GM19452 (cell line): ENCODE data around the gene USP19.
A peak's percentile ranks its signal among the peaks of the same experiment; 100 is the strongest.

ENCODE experiments used
- ATAC-seq: cut with Tn5 transposase; IDR thresholded peaks from one replicate; pipeline ENCODE4 v1.9.1; 2021; ENCODE audit not compliant: unreplicated experiment

Gene USP19

DNA sequence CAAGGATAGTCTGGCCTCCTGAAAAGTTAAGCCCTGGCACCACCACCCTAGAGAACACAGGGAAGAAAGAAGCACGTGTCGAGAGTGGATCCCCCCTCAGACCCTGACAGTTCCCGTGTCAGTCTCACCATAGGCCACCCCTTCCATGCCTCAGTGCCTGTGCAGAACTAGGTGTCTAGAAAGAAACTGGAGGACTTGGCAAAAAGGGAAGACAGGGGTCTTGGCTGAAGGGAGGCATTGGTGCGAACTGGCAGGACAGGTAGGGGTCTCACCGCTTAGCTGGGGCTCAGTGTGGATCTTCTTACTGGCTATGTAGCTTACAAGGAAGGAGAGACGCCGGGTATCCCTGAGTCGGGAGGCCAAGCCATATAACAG, 16.6 kb downstream of the USP19 start:
- ATAC-seq = no peak

DNA sequence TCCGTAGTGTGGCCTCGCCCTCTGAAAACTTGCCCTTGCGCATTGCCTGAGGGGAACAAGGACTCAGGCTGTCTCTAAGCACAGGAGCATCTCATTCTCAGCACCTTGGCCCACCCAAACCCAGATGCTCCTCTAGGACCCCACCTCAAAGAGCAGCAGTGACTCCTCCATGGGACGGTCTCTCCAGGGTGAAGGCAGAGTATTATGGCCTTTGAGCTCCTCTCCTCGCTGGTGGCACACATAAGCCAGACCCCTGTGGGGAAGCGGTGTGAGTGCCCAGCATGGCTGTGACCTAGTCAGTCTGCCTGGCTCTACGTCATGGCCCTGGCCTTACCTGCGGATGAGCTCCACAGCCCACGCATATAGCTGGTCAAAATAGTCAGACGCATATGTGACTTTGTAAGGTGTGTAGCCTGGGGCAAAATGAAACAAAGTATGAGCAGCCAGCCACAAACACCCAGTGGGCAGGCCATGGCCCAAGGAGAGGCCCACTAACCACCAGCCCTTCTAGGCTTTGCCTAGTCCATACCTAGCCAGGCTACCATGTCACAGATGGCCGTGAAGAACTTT, 20.5 kb downstream of the USP19 start:
- ATAC-seq = no peak

DNA sequence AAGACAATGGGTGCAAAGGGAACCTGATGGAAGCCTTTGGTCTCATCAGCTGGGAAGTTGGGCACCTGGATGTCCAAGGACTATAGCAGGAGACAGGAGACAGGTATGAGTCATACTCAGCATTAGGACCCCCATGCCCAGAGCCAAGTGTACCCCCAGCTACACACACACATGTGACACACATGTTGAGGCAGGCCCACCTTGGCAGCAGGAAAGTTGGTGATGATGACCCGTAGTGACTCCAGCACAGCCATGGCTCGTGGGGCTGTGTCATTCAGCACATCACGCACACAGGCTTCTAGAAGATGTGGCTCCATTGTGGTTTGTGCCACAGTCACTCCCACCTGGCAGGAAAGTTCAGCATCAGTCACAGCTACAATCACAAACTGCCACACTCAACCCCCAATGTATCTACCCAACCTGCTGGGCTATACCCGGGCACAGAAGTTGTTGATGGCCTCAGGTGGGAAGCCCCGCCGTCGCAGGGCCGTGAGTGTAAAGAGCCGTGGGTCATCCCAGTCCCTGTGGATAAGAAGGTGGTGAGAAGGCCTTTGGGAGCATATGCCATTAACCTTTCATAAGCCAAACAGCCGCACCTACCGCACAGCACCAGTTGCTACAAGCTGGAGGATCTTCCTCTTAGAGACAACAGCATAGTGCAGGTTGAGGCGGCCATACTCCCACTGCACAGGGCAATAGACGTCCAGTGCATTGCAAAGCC, 21.6 kb downstream of the USP19 start:
- no peak for ATAC-seq

DNA sequence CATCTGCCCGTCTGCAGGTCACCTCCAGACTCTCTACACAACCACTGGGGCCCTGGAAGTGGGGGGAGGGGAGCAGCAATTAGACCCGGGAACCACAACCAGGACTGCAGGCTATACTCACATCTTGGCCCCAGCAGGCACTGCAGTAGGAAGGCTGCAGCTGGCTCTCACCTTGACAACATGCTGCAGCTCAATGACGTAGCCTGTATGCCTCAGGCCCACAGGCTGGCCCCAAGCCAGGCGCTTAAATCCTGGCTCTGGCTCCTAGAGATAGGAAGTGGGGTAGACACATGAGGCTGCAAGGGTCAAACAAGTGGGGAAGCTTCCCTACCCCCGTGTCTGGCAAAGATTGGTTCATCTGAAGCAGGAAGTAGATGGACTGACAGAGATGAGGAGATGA, 22.2 kb downstream of the USP19 start:
- no peak for ATAC-seq

GRCh38 chr3:49093853-49094767, 26.5 kb downstream of the USP19 start, which contains the start of gene QRICH1:
QRICH1 (minus strand) TSS chr3:49094071; CDS start chr3:49077017, 17,054 bp downstream.
- peak; percentile 80 for ATAC-seq

DNA sequence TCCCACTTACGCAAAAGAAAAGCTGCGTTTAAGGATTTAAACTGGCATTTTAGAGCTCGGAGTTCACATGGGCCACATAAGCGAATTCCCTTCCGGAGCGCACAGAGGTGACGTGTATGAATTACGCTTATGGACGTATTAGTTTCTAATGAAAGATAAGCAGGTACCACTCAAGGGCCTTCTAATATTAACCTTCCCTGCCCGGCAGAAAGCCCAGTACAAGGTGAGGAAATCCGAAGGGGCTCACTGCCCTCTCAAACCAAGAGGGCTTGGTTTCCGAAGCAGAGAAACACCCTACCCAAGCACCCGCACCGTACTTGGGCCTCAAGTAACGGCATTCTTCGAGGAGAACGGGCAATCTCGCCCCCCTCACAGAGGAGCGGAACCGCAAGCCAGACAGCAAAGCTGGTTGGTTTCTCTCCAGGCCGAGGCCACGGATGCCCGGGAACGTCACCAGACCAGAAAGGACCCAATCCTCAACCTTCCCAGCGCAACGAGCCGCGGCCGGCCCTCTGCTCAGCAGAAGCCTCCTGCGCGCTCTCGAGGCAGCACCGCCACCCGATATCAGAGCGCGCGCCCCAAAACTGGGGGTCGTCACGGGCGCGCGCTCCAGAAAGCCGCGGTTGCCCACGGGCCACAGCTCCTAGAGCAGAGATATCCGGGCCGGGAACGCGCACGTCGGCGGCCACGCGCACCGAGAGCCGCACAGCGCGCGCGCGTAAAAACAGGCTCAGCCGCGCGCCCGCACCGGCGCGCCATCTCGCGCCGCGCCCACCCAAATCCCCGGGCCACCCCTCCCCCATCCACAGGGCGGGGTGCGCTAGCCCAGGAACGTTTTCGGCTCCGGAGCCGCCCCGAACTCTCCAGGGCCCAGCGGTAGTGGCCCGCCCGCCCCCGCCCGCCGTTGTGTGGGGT, 27.4 kb downstream of the USP19 start:
- ATAC-seq = peak; percentile 36

- ATAC-seq = no peak
Measured at GRCh38 chr3:49081429-49081828, 39.2 kb downstream of the USP19 start.

DNA sequence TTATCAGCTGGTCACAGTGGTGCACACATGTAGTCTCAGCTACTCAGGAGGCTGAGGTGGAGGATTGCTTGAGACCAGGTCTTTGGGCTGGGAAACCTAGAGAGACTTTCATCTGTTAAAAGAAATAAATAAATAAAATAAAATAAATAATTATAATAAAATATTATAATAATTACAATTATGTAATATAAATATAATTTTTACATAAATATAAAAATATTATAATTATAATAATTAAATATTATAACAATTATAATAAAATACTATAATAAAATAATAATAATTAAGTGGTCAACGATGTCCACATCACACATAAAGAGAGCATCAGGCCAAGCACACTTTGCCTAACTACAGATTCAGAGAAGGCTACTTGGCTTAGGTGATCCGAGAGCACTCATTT, 41.4 kb downstream of the USP19 start:
- no peak for ATAC-seq

DNA sequence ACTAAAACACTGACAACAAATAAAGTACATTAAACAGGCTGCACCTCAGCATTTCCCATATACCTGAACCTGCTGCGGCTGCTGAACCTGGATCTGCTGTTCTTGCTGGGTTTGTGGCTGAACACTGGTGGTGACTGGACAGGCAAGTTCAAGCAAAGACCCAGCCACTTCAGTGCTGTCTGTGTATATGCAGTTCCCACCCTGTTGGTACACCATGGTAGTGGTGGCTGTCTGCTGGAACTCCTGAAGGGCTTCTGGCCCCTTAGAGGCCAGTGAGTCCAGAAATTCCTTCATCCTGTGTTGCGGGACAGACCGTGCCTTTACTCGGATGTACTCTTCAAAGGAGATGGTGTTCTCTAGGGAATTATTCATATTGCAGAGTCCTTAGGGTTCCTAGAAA, 44.0 kb downstream of the USP19 start:
- ATAC-seq = no peak

DNA sequence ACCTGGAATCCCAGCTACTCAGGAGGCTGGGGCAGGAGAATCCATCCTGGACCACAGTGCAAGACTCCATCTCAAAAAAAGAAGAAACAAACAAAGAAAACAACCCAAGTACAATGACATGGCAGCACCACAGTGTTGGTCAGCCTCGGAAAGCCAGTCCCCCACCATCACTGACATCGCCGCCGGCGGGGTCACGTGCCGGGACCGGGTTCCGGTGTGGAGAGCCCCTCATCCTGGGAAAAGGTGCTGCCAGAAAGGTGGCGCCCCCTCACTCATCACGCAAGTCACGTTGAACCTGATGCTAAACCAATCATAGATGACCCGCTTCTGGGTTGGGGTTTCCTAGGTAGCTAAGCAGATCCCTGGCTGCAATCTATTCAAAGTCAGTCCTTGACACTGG, 44.5 kb downstream of the USP19 start:
- ATAC-seq = no peak
